Measurements from ENCODE around the gene S100PBP. TPM values are rescaled to one million over a fixed set of nuclear protein-coding genes. Genes with fewer than 3 reads are reported as not detected.

The S100PBP gene
- total and polyA plus RNA-seq, 2 of the 13 experiments (the other 11 are each of a cell fraction or from before 2014, with no cell fraction given) = 20.4 to 26.1 TPM

DNA sequence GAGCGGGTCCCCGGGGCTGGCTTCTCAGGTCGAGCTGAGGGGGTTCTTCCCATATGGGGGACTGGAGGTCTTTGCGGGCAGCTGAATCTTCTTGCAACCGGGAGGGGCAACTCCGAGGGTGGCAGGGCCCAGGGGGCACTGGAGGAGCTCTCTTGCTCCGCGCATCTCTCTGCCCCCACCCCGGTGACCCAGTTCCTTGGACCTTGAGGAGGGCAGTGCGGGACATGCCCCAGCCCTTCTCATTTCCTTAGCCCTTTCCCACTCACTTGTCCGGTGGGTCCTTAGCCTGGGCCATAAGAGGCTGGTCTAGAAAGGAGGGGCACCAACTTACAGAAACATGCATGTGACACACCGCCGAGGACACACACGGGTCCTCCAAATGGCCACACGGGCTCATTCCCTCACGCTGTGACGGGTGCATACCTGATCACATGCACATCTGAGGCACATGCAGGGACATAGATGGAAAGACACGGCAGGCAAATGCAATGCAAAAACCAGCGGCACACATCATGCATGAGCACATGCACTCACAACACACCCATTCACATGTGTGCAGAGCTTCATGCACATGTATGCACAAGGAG lies 69.5 kb downstream of the S100PBP start:
- CTCF ChIA-PET (ENCODE audit: low intra/inter-chr PET ratio, low total read pairs) = no interaction called here

DNA sequence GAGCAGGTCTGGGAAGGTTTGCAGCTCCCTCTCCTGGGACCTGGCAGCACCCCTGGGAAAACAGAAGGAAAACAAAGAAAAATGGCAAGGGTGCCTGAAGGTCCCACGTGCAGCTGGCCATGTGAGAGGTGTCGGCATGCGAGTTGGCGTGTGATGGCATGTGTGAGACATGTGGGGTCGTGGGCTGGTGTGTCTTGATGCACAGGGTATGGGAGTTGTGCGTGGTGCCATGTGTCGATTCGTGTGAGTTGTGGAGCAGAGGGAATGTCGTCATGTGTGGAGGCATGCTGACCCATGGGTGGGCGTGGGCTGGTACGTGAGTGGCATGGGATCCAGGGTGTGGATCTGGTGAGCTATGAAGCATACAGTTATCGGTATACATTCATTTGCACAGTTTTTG lies 70.2 kb downstream of the S100PBP start:
- Histone ChIP-seq H3K4me3 (replicated peaks in 1 of 3; ENCODE audit: insufficient read depth in 1 of 3, low read depth in 2 of 3, low read length in 3 of 3) (no peak overlapping the region), H3K9ac (ENCODE audit: insufficient read depth, low read depth, low read length) (no peak overlapping the region), H3K27me3 (ENCODE audit: control insufficient read depth in 1 of 2, insufficient read depth in 2 of 2, low read length in 2 of 2) (peaks cover 9 to 66% of the 10 kb centered on the region in 2 experiments; a peak in 4 of 5 replicates), H3K27ac (ENCODE audit: extremely low read length, insufficient read depth, low read length) (no peak overlapping the region), H2AFZ (ENCODE audit: low read length) (no peak overlapping the region), H3K36me3 (replicated peaks in 1 of 2; ENCODE audit: control insufficient read depth in 1 of 2, insufficient read depth in 2 of 2, low read length in 2 of 2) (no peaks in the 10 kb centered on the region), H3K4me1 (ENCODE audit: insufficient read depth, low read length) (no peaks in the 10 kb centered on the region), H3K9me3 (ENCODE audit: low read length) (no peaks in the 10 kb centered on the region), H3K4me2 (ENCODE audit: low read depth, low read length) (no peak overlapping the region), H4K20me1 (ENCODE audit: insufficient read depth, low read length) (0 out of 2 replicates have a peak, but pooled peaks cover 4% of the 10 kb centered on the region), H3K79me2 (ENCODE audit: insufficient read depth, low read length) (no peaks in the 10 kb centered on the region)
- ATAC-seq = no peak
- TF ChIP-seq, protein P1, sequence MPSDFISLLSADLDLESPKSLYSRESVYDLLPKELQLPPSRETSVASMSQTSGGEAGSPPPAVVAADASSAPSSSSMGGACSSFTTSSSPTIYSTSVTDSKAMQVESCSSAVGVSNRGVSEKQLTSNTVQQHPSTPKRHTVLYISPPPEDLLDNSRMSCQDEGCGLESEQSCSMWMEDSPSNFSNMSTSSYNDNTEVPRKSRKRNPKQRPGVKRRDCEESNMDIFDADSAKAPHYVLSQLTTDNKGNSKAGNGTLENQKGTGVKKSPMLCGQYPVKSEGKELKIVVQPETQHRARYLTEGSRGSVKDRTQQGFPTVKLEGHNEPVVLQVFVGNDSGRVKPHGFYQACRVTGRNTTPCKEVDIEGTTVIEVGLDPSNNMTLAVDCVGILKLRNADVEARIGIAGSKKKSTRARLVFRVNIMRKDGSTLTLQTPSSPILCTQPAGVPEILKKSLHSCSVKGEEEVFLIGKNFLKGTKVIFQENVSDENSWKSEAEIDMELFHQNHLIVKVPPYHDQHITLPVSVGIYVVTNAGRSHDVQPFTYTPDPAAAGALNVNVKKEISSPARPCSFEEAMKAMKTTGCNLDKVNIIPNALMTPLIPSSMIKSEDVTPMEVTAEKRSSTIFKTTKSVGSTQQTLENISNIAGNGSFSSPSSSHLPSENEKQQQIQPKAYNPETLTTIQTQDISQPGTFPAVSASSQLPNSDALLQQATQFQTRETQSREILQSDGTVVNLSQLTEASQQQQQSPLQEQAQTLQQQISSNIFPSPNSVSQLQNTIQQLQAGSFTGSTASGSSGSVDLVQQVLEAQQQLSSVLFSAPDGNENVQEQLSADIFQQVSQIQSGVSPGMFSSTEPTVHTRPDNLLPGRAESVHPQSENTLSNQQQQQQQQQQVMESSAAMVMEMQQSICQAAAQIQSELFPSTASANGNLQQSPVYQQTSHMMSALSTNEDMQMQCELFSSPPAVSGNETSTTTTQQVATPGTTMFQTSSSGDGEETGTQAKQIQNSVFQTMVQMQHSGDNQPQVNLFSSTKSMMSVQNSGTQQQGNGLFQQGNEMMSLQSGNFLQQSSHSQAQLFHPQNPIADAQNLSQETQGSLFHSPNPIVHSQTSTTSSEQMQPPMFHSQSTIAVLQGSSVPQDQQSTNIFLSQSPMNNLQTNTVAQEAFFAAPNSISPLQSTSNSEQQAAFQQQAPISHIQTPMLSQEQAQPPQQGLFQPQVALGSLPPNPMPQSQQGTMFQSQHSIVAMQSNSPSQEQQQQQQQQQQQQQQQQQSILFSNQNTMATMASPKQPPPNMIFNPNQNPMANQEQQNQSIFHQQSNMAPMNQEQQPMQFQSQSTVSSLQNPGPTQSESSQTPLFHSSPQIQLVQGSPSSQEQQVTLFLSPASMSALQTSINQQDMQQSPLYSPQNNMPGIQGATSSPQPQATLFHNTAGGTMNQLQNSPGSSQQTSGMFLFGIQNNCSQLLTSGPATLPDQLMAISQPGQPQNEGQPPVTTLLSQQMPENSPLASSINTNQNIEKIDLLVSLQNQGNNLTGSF (CRISPR knock-in tag; IDR thresholded peaks at IDR 0.05) = no peak
- TF ChIP-seq, protein P2, sequence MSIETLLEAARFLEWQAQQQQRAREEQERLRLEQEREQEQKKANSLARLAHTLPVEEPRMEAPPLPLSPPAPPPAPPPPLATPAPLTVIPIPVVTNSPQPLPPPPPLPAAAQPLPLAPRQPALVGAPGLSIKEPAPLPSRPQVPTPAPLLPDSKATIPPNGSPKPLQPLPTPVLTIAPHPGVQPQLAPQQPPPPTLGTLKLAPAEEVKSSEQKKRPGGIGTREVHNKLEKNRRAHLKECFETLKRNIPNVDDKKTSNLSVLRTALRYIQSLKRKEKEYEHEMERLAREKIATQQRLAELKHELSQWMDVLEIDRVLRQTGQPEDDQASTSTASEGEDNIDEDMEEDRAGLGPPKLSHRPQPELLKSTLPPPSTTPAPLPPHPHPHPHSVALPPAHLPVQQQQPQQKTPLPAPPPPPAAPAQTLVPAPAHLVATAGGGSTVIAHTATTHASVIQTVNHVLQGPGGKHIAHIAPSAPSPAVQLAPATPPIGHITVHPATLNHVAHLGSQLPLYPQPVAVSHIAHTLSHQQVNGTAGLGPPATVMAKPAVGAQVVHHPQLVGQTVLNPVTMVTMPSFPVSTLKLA (IDR thresholded peaks at IDR 0.05) = peak; percentile 83
- no peak for TF ChIP-seq MTA3 (CRISPR knock-in tag; IDR thresholded peaks at IDR 0.05)
- BruUV-seq (replicated peaks) = no TSS peak
- in situ Hi-C loops (cut with HindIII; ENCODE audit: extremely low pct_ligation_motif_present, low pct_unique_long_range_greater_than_20kb) = no loop called here
- ChIA-PET POLR2A (no interaction called here), CTCF (ENCODE audit: low intra/inter-chr PET ratio, low total read pairs) (no interaction called here)
- intact Hi-C loops (cut with micrococcal nuclease; ENCODE audit: unreplicated experiment) = no loop called here
- 7% methylated on average over 12 of the region's 12 CpGs for WGBS (ENCODE audit: low lambda C conversion rate)
- no peak for FAIRE-seq
- no peak for DNase-seq (ENCODE audit: low spot score)

More for the DNA sequence above, 69.5 kb downstream of the S100PBP start:
- in situ Hi-C loops (cut with HindIII; ENCODE audit: extremely low pct_ligation_motif_present, low pct_unique_long_range_greater_than_20kb) (no loop called here), intact Hi-C loops (cut with micrococcal nuclease; ENCODE audit: unreplicated experiment) (no loop called here)
- no TSS peak for BruUV-seq (replicated peaks)
- H3K4me1 ChIP-seq (ENCODE audit: insufficient read depth, low read length) = peaks cover 4% of the 10 kb centered on the region
- H3K4me2 ChIP-seq (ENCODE audit: low read depth, low read length) = no peak overlapping the region
- no peak overlapping the region for H2AFZ ChIP-seq (ENCODE audit: low read length)
- 32% methylated on average over 8 of the region's 19 CpGs for WGBS (ENCODE audit: low lambda C conversion rate)
- FAIRE-seq (no peak), DNase-seq (ENCODE audit: low spot score) (no peak), ATAC-seq (no peak)
- no peak overlapping the region for H3K27ac ChIP-seq (ENCODE audit: extremely low read length, insufficient read depth, low read length)
- H4K20me1 ChIP-seq (ENCODE audit: insufficient read depth, low read length) = 0 out of 2 replicates have a peak, but pooled peaks cover 4% of the 10 kb centered on the region
- H3K36me3 ChIP-seq (replicated peaks in 1 of 2; ENCODE audit: control insufficient read depth in 1 of 2, insufficient read depth in 2 of 2, low read length in 2 of 2) = no peaks in the 10 kb centered on the region
- peaks cover 8 to 59% of the 10 kb centered on the region in 2 experiments; a peak in 4 of 5 replicates for H3K27me3 ChIP-seq (ENCODE audit: control insufficient read depth in 1 of 2, insufficient read depth in 2 of 2, low read length in 2 of 2)
- TF ChIP-seq, protein P3, sequence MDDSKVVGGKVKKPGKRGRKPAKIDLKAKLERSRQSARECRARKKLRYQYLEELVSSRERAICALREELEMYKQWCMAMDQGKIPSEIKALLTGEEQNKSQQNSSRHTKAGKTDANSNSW (CRISPR knock-in tag; IDR thresholded peaks at IDR 0.05; ENCODE audit: borderline replicate concordance) = 0 out of 2 replicates have a peak, but pooled peaks have one; percentile 15
- TF ChIP-seq EHMT2 (IDR thresholded peaks at IDR 0.05; ENCODE audit: borderline replicate concordance, low read depth, low read length) = peak; percentile 36
- 0 out of 2 replicates have a peak, but pooled peaks have one; percentile 10 for TF ChIP-seq ZNF510 (CRISPR knock-in tag; IDR thresholded peaks at IDR 0.05; ENCODE audit: low read depth)
- TF ChIP-seq RELA (CRISPR knock-in tag; IDR thresholded peaks at IDR 0.05) = no peak
- H3K4me3 ChIP-seq (replicated peaks in 1 of 3; ENCODE audit: insufficient read depth in 1 of 3, low read depth in 2 of 3, low read length in 3 of 3) = no peak overlapping the region
- H3K9ac ChIP-seq (ENCODE audit: insufficient read depth, low read depth, low read length) = no peak overlapping the region
- POLR2A ChIA-PET = no interaction called here
- no peaks in the 10 kb centered on the region for H3K79me2 ChIP-seq (ENCODE audit: insufficient read depth, low read length)
- H3K9me3 ChIP-seq (ENCODE audit: low read length) = no peaks in the 10 kb centered on the region
